HG02840 (cell line): ENCODE data around the gene GAL3ST1.
"Not testable (repeated sequence)": the region's sequence is repeated elsewhere in the genome, so short reads cannot be mapped to it uniquely, and the experiment has no call there.

Source experiments
- ATAC-seq: cut with Tn5 transposase; IDR thresholded peaks from one replicate; pipeline ENCODE4 v1.9.1; 2021; ENCODE audit warnings: mild to moderate bottlenecking, moderate library complexity, moderate number of reproducible peaks; ENCODE audit not compliant: unreplicated experiment, low FRiP score

The GAL3ST1 gene

DNA sequence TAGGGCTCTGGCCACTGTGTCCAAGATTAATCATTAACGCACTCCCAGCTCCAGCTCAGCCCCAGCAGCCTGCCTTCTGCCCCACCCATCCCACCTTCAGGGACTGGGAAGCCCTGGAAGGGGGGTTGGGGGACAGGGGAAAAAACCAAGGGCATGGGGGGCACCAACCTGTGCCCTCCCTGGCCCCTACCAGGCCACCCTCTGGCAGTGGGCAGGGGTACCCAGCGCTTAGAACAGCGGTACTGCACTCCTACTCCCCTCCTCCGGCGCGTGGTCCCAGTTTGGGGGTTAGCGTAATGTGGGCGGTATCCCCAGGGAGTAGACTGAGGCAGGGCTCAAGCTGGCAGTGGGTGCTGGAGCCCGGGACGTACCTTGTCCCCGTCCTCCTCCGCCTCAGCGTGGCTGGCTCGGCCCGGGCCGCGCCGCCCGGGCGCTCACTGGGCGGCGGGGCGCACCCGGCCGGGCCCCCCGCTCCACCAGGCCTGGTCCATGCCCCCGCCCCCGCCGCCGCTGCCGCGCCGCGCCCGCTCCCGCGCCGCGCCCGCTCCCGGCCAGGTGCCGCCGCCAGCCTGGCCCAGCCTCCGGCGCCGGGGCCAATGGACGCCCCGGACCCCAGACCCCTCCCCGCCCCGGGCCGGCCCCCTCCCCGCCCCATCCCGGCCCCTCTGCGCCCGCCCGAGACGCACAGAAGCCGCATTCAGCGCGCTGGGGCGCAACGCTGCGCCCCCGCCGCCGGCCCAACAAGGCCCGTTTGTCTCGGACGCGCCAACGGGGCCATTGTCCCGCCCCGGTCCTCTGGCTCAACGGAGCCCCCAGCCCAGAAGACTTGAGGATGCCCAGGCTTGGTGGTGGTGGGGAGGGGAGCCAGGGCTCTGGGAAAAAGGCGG lies at the start of gene GAL3ST1:
Gene GAL3ST1 (minus strand): TSS at position 571 of the 887 bp plus-strand sequence. CDS start 17,273 bp downstream, outside the sequence.
- no peak for ATAC-seq

DNA sequence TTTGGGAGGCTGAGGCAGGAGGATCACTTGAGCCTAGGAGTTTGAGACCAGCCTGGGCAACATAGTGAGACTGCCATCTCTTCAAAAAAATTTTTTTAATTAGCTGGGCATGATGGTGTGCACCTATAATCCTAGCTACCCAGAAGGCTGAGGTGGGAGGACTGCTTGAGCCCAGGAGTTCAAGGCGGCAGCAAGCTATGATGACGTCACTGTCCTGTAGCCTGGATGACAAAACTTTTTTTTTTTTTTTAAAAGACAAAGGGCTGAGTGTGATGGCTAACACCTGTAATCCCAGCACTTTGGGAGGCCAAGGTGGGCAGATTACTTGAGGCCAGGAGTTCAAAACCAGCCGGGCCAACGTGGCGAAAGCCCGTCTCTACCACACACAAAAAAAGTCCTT lies 45.4 kb upstream of the GAL3ST1 start:
- not testable (repeated sequence) for ATAC-seq

GRCh38 chr22:30617819-30618218 lies 43.4 kb upstream of the GAL3ST1 start:
- ATAC-seq: no peak

DNA sequence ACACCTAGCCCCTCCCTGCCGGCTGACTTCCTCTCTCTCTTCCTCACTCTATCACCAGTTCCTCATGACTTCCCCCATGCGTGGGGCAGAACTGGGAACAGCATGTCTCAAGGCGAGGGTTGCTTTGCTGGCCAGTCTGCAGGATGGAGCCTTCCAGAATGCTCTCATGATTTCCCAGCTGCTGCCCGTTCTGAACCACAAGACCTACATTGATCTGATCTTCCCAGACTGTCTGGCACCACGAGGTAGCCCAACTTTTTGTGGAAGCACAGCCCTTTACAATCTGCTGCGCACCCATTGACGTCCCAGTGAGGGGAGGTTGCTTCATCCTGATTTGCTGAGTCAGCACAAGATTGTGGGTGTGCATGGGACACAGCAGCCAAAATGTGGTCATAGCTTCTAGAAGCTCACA lies 41.1 kb upstream of the GAL3ST1 start:
- ATAC-seq: no peak

GRCh38 chr22:30614879-30615278 lies 40.4 kb upstream of the GAL3ST1 start:
- no peak for ATAC-seq

GRCh38 chr22:30614268-30614667 lies 39.8 kb upstream of the GAL3ST1 start:
- ATAC-seq: no peak

- ATAC-seq: no peak
These were observed 38.3 kb upstream of the GAL3ST1 start for GRCh38 chr22:30612789-30613188.

DNA sequence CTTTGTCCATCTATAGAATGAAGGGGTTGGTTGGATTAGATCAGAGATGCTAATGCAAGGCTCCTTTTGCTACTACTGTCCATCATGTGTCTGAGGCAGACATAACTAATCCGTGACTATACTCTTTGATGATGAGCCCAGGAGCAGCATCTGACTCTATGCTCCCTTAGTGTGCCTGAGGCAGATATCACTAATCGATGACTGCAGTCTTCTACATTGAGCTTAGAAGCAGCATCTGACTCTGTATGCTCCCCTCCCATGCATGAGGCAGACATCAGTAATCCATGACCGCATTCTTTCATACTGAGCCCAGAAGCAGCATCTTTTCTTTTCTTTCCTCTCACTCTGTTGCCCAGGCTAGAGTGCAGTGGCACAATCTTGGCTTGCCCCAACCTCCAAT lies 36.7 kb upstream of the GAL3ST1 start:
- ATAC-seq: no peak

DNA sequence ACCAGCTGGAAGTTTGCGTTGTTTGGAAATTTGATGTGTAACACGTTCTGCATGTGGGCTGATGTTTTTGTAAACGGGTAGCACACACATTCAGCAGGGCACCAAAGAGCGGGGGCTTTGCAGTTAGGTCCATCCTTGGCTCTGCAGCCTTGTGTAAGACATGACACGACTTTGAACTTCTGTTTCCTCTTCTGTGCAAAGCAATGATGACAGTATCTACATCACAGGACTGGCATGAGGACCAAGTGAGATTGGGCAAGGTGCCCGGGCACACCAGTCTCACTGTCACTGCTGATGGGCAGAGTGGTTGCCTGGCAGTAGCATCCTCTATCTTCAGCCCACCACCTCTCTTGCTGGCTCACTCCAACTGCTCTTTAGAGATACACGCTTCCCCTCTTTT lies 35.8 kb upstream of the GAL3ST1 start:
- ATAC-seq: no peak

GRCh38 chr22:30609260-30610185 lies 35.1 kb upstream of the GAL3ST1 start:
- no peak for ATAC-seq

DNA sequence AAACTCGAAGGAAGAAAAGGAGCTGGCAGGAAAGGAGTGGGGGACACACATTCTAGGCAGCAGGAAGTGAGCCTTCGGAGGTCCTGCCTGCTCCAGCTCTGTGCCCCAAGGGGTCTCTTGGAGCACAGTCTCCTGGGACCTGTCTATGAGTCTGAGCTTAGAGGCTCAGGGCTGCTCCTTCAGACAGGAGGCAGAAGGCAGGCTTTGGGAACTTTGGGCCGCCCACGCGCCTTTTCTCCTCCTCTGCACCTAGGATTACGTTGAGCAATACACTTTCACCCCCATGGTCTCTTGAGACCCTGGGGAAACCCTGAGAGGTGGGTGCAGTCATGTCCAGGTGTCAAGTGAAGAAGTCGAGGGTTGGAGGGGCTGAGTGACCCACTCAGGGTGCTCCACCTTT lies 33.5 kb upstream of the GAL3ST1 start:
- no peak for ATAC-seq

- no peak for ATAC-seq
These were observed 33.0 kb upstream of the GAL3ST1 start for GRCh38 chr22:30607300-30607930.

DNA sequence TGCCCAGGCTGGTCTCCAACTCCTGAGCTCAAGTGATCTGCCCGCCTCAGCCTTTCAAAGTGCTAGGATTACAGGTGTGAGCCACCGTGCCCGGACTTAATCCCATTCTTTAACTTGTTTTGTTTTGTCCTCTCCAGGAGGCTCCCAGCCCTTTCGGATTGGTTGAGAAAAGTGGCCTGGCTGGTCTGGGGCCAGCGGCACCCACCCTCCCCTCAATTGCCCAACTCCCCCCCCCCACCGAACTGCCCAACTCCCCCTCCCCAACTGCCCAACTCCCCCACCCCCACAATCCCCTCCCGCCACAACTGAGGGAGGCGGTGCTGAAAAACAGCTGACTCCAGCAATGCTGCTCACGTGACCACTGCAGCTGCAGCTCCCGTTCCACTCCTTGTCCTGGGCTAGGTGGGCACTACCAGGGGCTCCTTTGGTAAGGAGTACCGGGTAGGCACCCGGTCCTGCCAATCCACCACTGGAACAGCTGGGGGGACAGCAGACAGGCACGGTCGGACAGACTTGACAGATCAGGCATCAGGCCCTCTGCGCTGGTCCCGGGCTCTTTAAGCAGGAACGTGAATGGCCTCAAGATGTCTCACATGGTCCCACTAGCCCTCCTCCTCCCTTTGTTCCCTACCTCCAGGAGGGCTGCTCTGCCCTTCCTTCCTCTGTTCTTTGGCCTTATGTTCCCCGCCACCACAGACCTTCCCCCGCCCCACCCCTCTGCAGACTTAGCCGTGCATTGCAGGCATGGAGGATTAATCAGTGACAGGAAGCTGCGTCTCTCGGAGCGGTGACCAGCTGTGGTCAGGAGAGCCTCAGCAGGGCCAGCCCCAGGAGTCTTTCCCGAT lies 32.2 kb upstream of the GAL3ST1 start, which contains the start of gene TCN2:
Gene TCN2 (plus strand): TSS at position 720 of the 845 bp plus-strand sequence. CDS start 158 bp downstream, outside the sequence.
- ATAC-seq: no peak

- no peak for ATAC-seq
These were observed 31.1 kb upstream of the GAL3ST1 start for GRCh38 chr22:30605449-30606110.

GRCh38 chr22:30604723-30605122 lies 30.3 kb upstream of the GAL3ST1 start:
- no peak for ATAC-seq

GRCh38 chr22:30603801-30604200 lies 29.3 kb upstream of the GAL3ST1 start:
- no peak for ATAC-seq

DNA sequence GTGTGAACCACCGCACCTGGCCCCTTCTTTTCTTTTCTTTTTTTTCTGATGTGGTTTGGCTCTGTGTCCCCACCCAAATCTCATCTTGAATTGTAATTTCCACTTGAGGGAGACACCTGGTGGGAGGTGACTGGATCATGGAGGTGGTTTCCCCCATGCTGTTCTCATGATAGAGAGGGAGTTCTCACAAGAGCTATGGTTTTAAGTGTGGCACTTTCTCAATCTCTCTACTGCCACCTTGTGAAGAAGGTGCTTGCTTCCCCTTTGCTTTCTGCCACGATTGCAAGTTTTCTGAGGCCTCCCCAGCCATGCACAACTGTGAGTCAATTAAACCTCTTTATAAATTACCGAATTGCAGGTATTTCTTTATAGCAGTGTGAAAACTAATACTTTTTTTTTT lies 27.6 kb upstream of the GAL3ST1 start:
- no peak for ATAC-seq

- no peak for ATAC-seq
These were observed 27.0 kb upstream of the GAL3ST1 start for GRCh38 chr22:30601464-30601863.

- ATAC-seq: no peak
These were observed 26.5 kb upstream of the GAL3ST1 start for GRCh38 chr22:30600921-30601320.
